RWPE2 (cell line): ENCODE results near the gene LYPLA2.
"Not testable (repeated sequence)": the region's sequence is repeated elsewhere in the genome, so short reads cannot be mapped to it uniquely, and the experiment has no call there.

ENCODE experiments used
- ATAC-seq: fragments of 200-7000 bp; cut with Tn5 transposase; 3 replicates; pipeline ENCODE4 v1.9.1; 2021; ENCODE audit warnings: low read depth
- DNase-seq: peaks from one replicate; pipeline ENCODE4 v3.0.0-alpha.2; 2020; ENCODE audit warnings: low spot score
- H3K27ac ChIP-seq: fragments of 450-650 bp; 2 replicates; pipeline ENCODE4 v1.5.1; 2017; ENCODE audit warnings: mild to moderate bottlenecking; ENCODE audit not compliant: poor library complexity, severe bottlenecking
- H3K27me3 ChIP-seq: fragments of 250-450 bp; sonication (Bioruptor Pico); 2 replicates; pipeline ENCODE4 v1.5.1; 2021; ENCODE audit warnings: mild to moderate bottlenecking, moderate library complexity; ENCODE audit not compliant: insufficient read depth, poor library complexity, severe bottlenecking
- H3K36me3 ChIP-seq: fragments of 250-450 bp; sonication (Bioruptor Pico); 2 replicates; pipeline ENCODE4 v1.5.1; 2020; ENCODE audit warnings: low read depth, mild to moderate bottlenecking, moderate library complexity
- H3K4me1 ChIP-seq: fragments of 250-450 bp; sonication (Bioruptor Pico); 2 replicates; pipeline ENCODE4 v1.5.1; 2021; ENCODE audit warnings: mild to moderate bottlenecking, moderate library complexity; ENCODE audit not compliant: insufficient read depth, poor library complexity, severe bottlenecking
- H3K4me3 ChIP-seq: fragments of 250-450 bp; sonication (Bioruptor Pico); 2 replicates; pipeline ENCODE4 v1.5.1; 2021; ENCODE audit warnings: mild to moderate bottlenecking, moderate library complexity; ENCODE audit not compliant: severe bottlenecking
- H3K9me3 ChIP-seq: fragments of 250-450 bp; sonication (Bioruptor Pico); 2 replicates; pipeline ENCODE4 v1.5.1; 2021; ENCODE audit warnings: mild to moderate bottlenecking, moderate library complexity; ENCODE audit not compliant: severe bottlenecking
- TF ChIP-seq, protein P1 (sequence below): fragments of 450-650 bp; IDR thresholded peaks from one replicate; pipeline ENCODE4 v1.5.1; 2017; ENCODE audit warnings: mild to moderate bottlenecking, moderate library complexity; ENCODE audit not compliant: poor library complexity, severe bottlenecking

The LYPLA2 gene

GRCh38 chr1:23823767-23824166, 32.8 kb downstream of the LYPLA2 start:
- TF ChIP-seq, protein P1, sequence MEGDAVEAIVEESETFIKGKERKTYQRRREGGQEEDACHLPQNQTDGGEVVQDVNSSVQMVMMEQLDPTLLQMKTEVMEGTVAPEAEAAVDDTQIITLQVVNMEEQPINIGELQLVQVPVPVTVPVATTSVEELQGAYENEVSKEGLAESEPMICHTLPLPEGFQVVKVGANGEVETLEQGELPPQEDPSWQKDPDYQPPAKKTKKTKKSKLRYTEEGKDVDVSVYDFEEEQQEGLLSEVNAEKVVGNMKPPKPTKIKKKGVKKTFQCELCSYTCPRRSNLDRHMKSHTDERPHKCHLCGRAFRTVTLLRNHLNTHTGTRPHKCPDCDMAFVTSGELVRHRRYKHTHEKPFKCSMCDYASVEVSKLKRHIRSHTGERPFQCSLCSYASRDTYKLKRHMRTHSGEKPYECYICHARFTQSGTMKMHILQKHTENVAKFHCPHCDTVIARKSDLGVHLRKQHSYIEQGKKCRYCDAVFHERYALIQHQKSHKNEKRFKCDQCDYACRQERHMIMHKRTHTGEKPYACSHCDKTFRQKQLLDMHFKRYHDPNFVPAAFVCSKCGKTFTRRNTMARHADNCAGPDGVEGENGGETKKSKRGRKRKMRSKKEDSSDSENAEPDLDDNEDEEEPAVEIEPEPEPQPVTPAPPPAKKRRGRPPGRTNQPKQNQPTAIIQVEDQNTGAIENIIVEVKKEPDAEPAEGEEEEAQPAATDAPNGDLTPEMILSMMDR = no peak
- DNase-seq (no peak), ATAC-seq (no peak)
- Histone ChIP-seq H3K36me3 (peaks cover 5% of the 10 kb centered on the region; the same call in 1 of the 2 replicates), H3K9me3 (no peaks in the 10 kb centered on the region), H3K27me3 (no peaks in the 10 kb centered on the region), H3K4me1 (peaks cover 4% of the 10 kb centered on the region), H3K4me3 (no peak overlapping the region), H3K27ac (no peak overlapping the region)

DNA sequence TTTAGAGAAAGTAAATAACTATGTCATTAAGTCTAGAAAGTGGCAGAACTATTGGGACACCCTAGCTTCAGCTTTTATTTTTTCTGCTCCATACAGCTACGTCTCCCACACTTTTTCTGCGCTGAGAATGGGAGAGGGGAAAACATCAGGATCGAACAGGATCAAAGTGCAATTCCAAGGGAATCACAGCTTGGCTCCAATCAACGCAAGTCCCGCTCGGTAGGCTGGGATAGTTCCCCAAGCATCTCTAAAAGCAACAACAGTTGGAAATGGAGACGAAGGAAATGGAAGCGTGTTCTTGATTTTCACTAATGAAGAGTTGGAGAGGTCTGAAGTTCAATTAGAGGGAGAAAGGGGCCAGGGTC, 33.7 kb downstream of the LYPLA2 start:
- Histone ChIP-seq H3K36me3 (no peaks in the 10 kb centered on the region), H3K4me1 (peaks cover 4% of the 10 kb centered on the region), H3K9me3 (no peaks in the 10 kb centered on the region), H3K27ac (peak overlapping the region; percentile 42), H3K27me3 (no peaks in the 10 kb centered on the region), H3K4me3 (peak overlapping the region; percentile 93)
- ATAC-seq (no peak), DNase-seq (no peak)
- TF ChIP-seq, protein P1 = no peak

DNA sequence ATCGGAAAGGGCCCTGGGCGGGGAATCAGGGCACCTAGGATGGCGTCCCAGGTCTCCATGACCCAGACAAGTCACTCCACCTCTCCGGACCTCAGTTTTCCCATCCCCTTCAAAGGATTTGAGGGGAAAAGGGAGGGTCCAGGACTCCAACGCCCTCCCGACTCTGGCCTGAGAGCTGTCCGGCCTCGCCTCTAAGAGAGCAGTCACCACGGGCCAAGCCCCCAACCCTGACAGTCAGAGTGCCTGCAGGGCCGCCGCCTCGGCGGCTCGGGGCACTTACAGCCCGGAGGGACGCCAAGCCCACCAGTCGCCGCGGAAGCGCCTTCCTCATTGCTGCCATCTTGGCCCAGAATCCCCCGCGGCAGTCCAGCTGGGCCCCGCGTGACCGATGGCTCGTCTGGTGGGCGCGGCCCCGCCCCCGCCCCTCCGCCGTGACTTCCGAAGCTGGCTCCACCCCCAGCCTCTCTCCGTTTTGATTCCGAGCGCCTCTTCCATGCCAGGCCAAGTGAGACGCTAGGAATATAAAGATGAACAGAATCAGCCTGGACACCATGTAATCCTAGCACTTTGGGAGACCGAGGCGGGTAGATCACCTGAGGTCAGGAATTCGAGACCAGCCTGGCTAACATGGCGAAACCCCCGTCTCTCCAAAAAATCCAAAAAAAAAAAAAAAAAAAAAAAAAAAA, 34.3 kb downstream of the LYPLA2 start, which contains the start of gene HMGCL:
TSS of gene HMGCL (minus strand) at position 354 of the 686 bp plus-strand sequence. CDS start at position 340, 14 bp downstream.
- H3K9me3 ChIP-seq = no peaks in the 10 kb centered on the region
- H3K4me3 ChIP-seq = peak within 1 kb of the TSS; percentile 93
- H3K36me3 ChIP-seq = no peaks in the 10 kb centered on the region
- H3K4me1 ChIP-seq = peaks cover 4% of the 10 kb centered on the region
- peak; percentile 86 for DNase-seq
- no peaks in the 10 kb centered on the region for H3K27me3 ChIP-seq
- TF ChIP-seq, protein P1 = no peak
- peak within 1 kb of the TSS; percentile 42 for H3K27ac ChIP-seq
- ATAC-seq = peak; percentile 89

- TF ChIP-seq, protein P1 = no peak
- no peaks in the 10 kb centered on the region for H3K9me3 ChIP-seq
- H3K27me3 ChIP-seq = no peaks in the 10 kb centered on the region
- ATAC-seq (no peak), DNase-seq (no peak)
- H3K36me3 ChIP-seq = no peaks in the 10 kb centered on the region
- peak overlapping the region; percentile 93 for H3K4me3 ChIP-seq
- peak overlapping the region; percentile 42 for H3K27ac ChIP-seq
- H3K4me1 ChIP-seq = peaks cover 4% of the 10 kb centered on the region
These were observed 35.0 kb downstream of the LYPLA2 start for GRCh38 chr1:23825762-23826522.

DNA sequence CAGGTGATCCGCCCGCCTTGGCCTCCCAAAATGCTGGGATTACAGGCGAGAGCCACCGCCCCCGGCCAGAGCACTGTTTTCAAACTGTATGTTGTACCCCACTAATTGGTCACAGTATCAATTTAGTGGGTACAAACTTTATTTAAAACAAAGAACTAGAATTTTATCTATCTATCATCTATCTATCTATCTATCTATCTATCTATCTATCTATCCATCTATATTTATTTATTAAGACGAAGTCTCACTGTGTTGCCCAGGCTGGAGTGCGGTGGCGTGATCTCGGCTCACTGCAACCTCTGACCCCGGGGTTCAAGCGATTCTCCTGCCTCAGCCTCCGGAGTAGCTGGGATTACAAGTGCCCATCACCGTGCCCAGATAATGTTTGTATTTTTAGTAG, 35.6 kb downstream of the LYPLA2 start:
- not testable (repeated sequence) for H3K36me3 ChIP-seq, H3K9me3 ChIP-seq, H3K4me1 ChIP-seq, DNase-seq, H3K27me3 ChIP-seq, ATAC-seq, H3K27ac ChIP-seq, H3K4me3 ChIP-seq
